Hepatocyte (in vitro differentiated cells): ENCODE results near the gene CCM2. TPM values are rescaled to one million over a fixed set of nuclear protein-coding genes. Genes with fewer than 3 reads are reported as not detected.

Experiments used
- DNase-seq: peaks from one replicate; pipeline ENCODE4 v3.0.0-alpha.2; 2016; ENCODE audit warnings: low spot score
- H2AFZ ChIP-seq: fragments of 200-600 bp; sonication (generic); 2 replicates; pipeline ENCODE4 v1.6.0; 2016; ENCODE audit warnings: antibody characterized with exemption, mild to moderate bottlenecking
- H3K27ac ChIP-seq: fragments of 200-600 bp; sonication (generic); 2 replicates; pipeline ENCODE4 v1.5.1; 2016; ENCODE audit warnings: mild to moderate bottlenecking
- H3K27me3 ChIP-seq: fragments of 200-600 bp; sonication (generic); 2 replicates; pipeline ENCODE4 v1.6.1; 2016
- H3K36me3 ChIP-seq: fragments of 200-600 bp; sonication (generic); replicated peaks from 2 replicates; pipeline ENCODE4 v1.5.1; 2016; ENCODE audit warnings: low read depth; ENCODE audit not compliant: insufficient read depth
- H3K4me1 ChIP-seq: fragments of 200-600 bp; sonication (generic); 2 replicates; pipeline ENCODE4 v1.5.1; 2016; ENCODE audit warnings: mild to moderate bottlenecking, moderate library complexity; ENCODE audit not compliant: insufficient read depth
- H3K4me2 ChIP-seq: fragments of 200-600 bp; sonication (generic); 2 replicates; pipeline ENCODE4 v1.6.0; 2016
- H3K4me3 ChIP-seq: fragments of 200-600 bp; sonication (generic); 2 replicates; pipeline ENCODE4 v1.5.1; 2016; ENCODE audit warnings: mild to moderate bottlenecking
- H3K79me2 ChIP-seq: fragments of 200-600 bp; sonication (generic); 2 replicates; pipeline ENCODE4 v1.6.0; 2017; ENCODE audit warnings: mild to moderate bottlenecking
- H3K9me2 ChIP-seq: fragments of 200-600 bp; sonication (generic); replicated peaks from 2 replicates; pipeline ENCODE4 v1.6.0; 2017; ENCODE audit warnings: mild to moderate bottlenecking; ENCODE audit not compliant: insufficient read depth
- H3K9me3 ChIP-seq: fragments of 200-600 bp; sonication (generic); 2 replicates; pipeline ENCODE4 v1.5.1; 2016; ENCODE audit warnings: low read depth, mild to moderate bottlenecking
- H4K20me1 ChIP-seq: fragments of 200-600 bp; sonication (generic); 2 replicates; pipeline ENCODE4 v1.6.0; 2016; ENCODE audit warnings: mild to moderate bottlenecking; ENCODE audit not compliant: insufficient read depth, poor library complexity, severe bottlenecking
- EZH2 ChIP-seq: fragments of 200-600 bp; sonication (generic); IDR thresholded peaks from 2 replicates; pipeline ENCODE4 v1.6.1; 2016; ENCODE audit warnings: antibody characterized with exemption, mild to moderate bottlenecking, borderline replicate concordance
- EZH2phosphoT487 ChIP-seq: fragments of 200-600 bp; sonication (generic); IDR thresholded peaks from one replicate; pipeline ENCODE4 v1.6.1; 2018; ENCODE audit warnings: antibody characterized with exemption, mild to moderate bottlenecking, low read depth, moderate library complexity; ENCODE audit not compliant: unreplicated experiment, severe bottlenecking
- WGBS: methylation state at CpG from one replicate; pipeline ENCODE4 v1.1.6; 2016; ENCODE audit warnings: low lambda C conversion rate; ENCODE audit errors: missing lambda C conversion rate; 5-methylcytosine and 5-hydroxymethylcytosine counted together
- polyA plus RNA-seq: library from polyadenylated mRNA; unstranded; fragments of >200 nt; fragmentation: Nextera tagmentation; extraction: Ambion mirVana; gene quantifications from 2 replicates; pipeline ENCODE4 v1.2.1, GENCODE V29; 2016
- total RNA-seq: library from RNA; depleted of rRNA; stranded (reverse); fragments of >200 nt; gene quantifications from 2 replicates; pipeline ENCODE4 v1.2.3, GENCODE V29; 2014
- TF ChIP-seq, protein P1 (sequence below): fragments of 200-600 bp; sonication (generic); IDR thresholded peaks from 2 replicates; pipeline ENCODE4 v1.5.1; 2016; ENCODE audit warnings: antibody characterized with exemption, mild to moderate bottlenecking; ENCODE audit not compliant: poor library complexity

The CCM2 gene
- total and polyA plus RNA-seq, 2 experiments from 2014 or later: 32.2 to 57.1 TPM

DNA sequence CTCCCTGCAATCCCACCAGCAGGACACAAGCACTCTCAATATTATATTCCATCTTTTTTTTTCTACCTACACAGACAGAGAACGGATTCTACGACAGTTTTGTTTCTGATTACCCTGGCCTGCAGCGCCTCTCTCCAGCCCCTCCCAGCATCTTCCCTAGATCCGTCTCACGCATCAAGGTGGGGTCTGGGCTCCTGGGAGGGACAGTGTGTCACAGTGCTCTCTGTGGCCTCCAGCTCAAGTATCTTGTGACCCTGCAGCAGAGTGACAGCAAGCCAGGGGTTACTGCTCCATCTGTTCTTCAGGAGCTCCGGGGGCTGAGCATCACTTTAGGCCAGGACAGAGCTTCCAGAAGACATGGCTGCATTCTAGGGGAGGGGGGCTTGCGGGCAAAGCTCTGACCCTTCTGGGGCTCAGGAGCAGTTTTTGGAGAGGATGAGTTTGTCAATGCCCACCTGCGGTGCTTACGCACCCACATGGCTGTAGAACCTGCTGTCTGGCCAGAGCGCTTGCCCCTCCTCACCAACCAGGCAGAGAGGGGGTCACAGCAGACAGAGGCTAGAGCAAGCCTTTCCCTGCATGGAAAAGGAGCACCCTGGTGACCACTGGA, 43.7 kb upstream of the CCM2 start:
- H3K4me1 ChIP-seq: no peaks in the 10 kb centered on the region
- 93% methylated on average over 10 of the region's 10 CpGs for WGBS
- no peaks in the 10 kb centered on the region for H3K9me2 ChIP-seq
- H4K20me1 ChIP-seq: no peaks in the 10 kb centered on the region
- H2AFZ ChIP-seq: no peak overlapping the region
- H3K27me3 ChIP-seq: peaks cover 12% of the 10 kb centered on the region
- no peak overlapping the region for H3K4me3 ChIP-seq
- no peak overlapping the region for H3K27ac ChIP-seq
- no peak for DNase-seq
- TF ChIP-seq EZH2phosphoT487 (no peak), EZH2 (no peak)
- TF ChIP-seq, protein P1, sequence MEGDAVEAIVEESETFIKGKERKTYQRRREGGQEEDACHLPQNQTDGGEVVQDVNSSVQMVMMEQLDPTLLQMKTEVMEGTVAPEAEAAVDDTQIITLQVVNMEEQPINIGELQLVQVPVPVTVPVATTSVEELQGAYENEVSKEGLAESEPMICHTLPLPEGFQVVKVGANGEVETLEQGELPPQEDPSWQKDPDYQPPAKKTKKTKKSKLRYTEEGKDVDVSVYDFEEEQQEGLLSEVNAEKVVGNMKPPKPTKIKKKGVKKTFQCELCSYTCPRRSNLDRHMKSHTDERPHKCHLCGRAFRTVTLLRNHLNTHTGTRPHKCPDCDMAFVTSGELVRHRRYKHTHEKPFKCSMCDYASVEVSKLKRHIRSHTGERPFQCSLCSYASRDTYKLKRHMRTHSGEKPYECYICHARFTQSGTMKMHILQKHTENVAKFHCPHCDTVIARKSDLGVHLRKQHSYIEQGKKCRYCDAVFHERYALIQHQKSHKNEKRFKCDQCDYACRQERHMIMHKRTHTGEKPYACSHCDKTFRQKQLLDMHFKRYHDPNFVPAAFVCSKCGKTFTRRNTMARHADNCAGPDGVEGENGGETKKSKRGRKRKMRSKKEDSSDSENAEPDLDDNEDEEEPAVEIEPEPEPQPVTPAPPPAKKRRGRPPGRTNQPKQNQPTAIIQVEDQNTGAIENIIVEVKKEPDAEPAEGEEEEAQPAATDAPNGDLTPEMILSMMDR: no peak
- no peaks in the 10 kb centered on the region for H3K79me2 ChIP-seq
- no peaks in the 10 kb centered on the region for H3K36me3 ChIP-seq
- H3K4me2 ChIP-seq: no peak overlapping the region
- H3K9me3 ChIP-seq: no peaks in the 10 kb centered on the region

GRCh38 chr7:44958645-44959344, 41.2 kb upstream of the CCM2 start:
- no peaks in the 10 kb centered on the region for H4K20me1 ChIP-seq
- no peak overlapping the region for H2AFZ ChIP-seq
- H3K79me2 ChIP-seq: no peaks in the 10 kb centered on the region
- no peak for TF ChIP-seq EZH2phosphoT487
- TF ChIP-seq, protein P1: no peak
- TF ChIP-seq EZH2: no peak
- H3K4me2 ChIP-seq: no peak overlapping the region
- peaks cover 5% of the 10 kb centered on the region for H3K4me1 ChIP-seq
- no peaks in the 10 kb centered on the region for H3K9me2 ChIP-seq
- H3K27ac ChIP-seq: no peak overlapping the region
- no peaks in the 10 kb centered on the region for H3K36me3 ChIP-seq
- 66% methylated on average over 8 of the region's 8 CpGs for WGBS
- DNase-seq: no peak
- no peak overlapping the region for H3K4me3 ChIP-seq
- H3K27me3 ChIP-seq: peaks cover 23% of the 10 kb centered on the region
- H3K9me3 ChIP-seq: no peaks in the 10 kb centered on the region

GRCh38 chr7:44959433-44959951, 40.5 kb upstream of the CCM2 start:
- no peaks in the 10 kb centered on the region for H4K20me1 ChIP-seq
- no peaks in the 10 kb centered on the region for H3K9me2 ChIP-seq
- H3K4me1 ChIP-seq: peaks cover 5% of the 10 kb centered on the region
- H3K27ac ChIP-seq: no peak overlapping the region
- 68% methylated on average over 8 of the region's 8 CpGs for WGBS
- TF ChIP-seq EZH2phosphoT487 (no peak), EZH2 (no peak)
- TF ChIP-seq, protein P1: no peak
- no peaks in the 10 kb centered on the region for H3K36me3 ChIP-seq
- H3K9me3 ChIP-seq: no peaks in the 10 kb centered on the region
- H3K4me3 ChIP-seq: no peak overlapping the region
- DNase-seq: no peak
- no peak overlapping the region for H3K4me2 ChIP-seq
- no peaks in the 10 kb centered on the region for H3K79me2 ChIP-seq
- H3K27me3 ChIP-seq: peaks cover 23% of the 10 kb centered on the region
- H2AFZ ChIP-seq: no peak overlapping the region
